GM21367 (cell line): Measurements from ENCODE around the gene TNFRSF19.
A peak's percentile ranks its signal among the peaks of the same experiment; 100 is the strongest.

Experiments used
- ATAC-seq: cut with Tn5 transposase; IDR thresholded peaks from one replicate; pipeline ENCODE4 v1.9.1; 2021; ENCODE audit not compliant: unreplicated experiment

Gene TNFRSF19

GRCh38 chr13:23680845-23681669, 110.8 kb downstream of the TNFRSF19 start:
- no peak for ATAC-seq

GRCh38 chr13:23683084-23683483, 112.9 kb downstream of the TNFRSF19 start:
- ATAC-seq: no peak

- no peak for ATAC-seq
These were observed 114.4 kb downstream of the TNFRSF19 start for GRCh38 chr13:23684647-23685046.

GRCh38 chr13:23685416-23685815, 115.2 kb downstream of the TNFRSF19 start:
- ATAC-seq: no peak

- no peak for ATAC-seq
These were observed 116.7 kb downstream of the TNFRSF19 start for GRCh38 chr13:23686948-23687347.

- ATAC-seq: no peak
These were observed 117.4 kb downstream of the TNFRSF19 start for GRCh38 chr13:23687614-23688013.

GRCh38 chr13:23688336-23688735, 118.1 kb downstream of the TNFRSF19 start:
- ATAC-seq: no peak

GRCh38 chr13:23690668-23691067, 120.5 kb downstream of the TNFRSF19 start:
- ATAC-seq: no peak

GRCh38 chr13:23692816-23693215, 122.6 kb downstream of the TNFRSF19 start:
- ATAC-seq: no peak

GRCh38 chr13:23695196-23695595, 125.0 kb downstream of the TNFRSF19 start:
- ATAC-seq: no peak

GRCh38 chr13:23695711-23696464, 125.7 kb downstream of the TNFRSF19 start:
- peak; percentile 77 for ATAC-seq

GRCh38 chr13:23696610-23697009, 126.4 kb downstream of the TNFRSF19 start:
- no peak for ATAC-seq

- no peak for ATAC-seq
These were observed 127.6 kb downstream of the TNFRSF19 start for GRCh38 chr13:23697772-23698313.

GRCh38 chr13:23699271-23699670, 129.1 kb downstream of the TNFRSF19 start:
- no peak for ATAC-seq

GRCh38 chr13:23701186-23701585, 131.0 kb downstream of the TNFRSF19 start:
- no peak for ATAC-seq

GRCh38 chr13:23701636-23702035, 131.4 kb downstream of the TNFRSF19 start:
- no peak for ATAC-seq

GRCh38 chr13:23703246-23703860, 133.1 kb downstream of the TNFRSF19 start:
- no peak for ATAC-seq

GRCh38 chr13:23705583-23705982, 135.4 kb downstream of the TNFRSF19 start:
- ATAC-seq: no peak

GRCh38 chr13:23707674-23708073, 137.5 kb downstream of the TNFRSF19 start:
- ATAC-seq: no peak

GRCh38 chr13:23709536-23709935, 139.3 kb downstream of the TNFRSF19 start:
- no peak for ATAC-seq

GRCh38 chr13:23710366-23710765, 140.2 kb downstream of the TNFRSF19 start:
- no peak for ATAC-seq
